NCI-H82 treated with DMSO at 0.1 percent for 48 hours (cell line): ENCODE measurements around the gene MRPL10.
"Not testable (repeated sequence)": the region's sequence is repeated elsewhere in the genome, so short reads cannot be mapped to it uniquely, and the experiment has no call there.

Experiments
- DNase-seq: peaks from one replicate; lab custom pipeline; 2025; ENCODE audit not compliant: unreplicated experiment; lab: John Stamatoyannopoulos, UW

MRPL10 gene

GRCh38 chr17:47792979-47793378, 38.4 kb downstream of the MRPL10 start:
- DNase-seq = no peak

- no peak for DNase-seq
These were observed 38.9 kb downstream of the MRPL10 start for GRCh38 chr17:47792457-47792856.

- no peak for DNase-seq
These were observed 40.3 kb downstream of the MRPL10 start for GRCh38 chr17:47791025-47791424.

- peak; percentile 27 for DNase-seq
These were observed 41.5 kb downstream of the MRPL10 start for GRCh38 chr17:47789611-47790561.

GRCh38 chr17:47785538-47786123, 45.7 kb downstream of the MRPL10 start:
- no peak for DNase-seq

GRCh38 chr17:47781397-47781796, 49.9 kb downstream of the MRPL10 start:
- no peak for DNase-seq

GRCh38 chr17:47778184-47778635, 53.1 kb downstream of the MRPL10 start:
- no peak for DNase-seq

GRCh38 chr17:47776330-47777197, 54.8 kb downstream of the MRPL10 start:
- peak; percentile 20 for DNase-seq

- DNase-seq = no peak
These were observed 56.3 kb downstream of the MRPL10 start for GRCh38 chr17:47774987-47775580.

GRCh38 chr17:47774331-47774730, 57.0 kb downstream of the MRPL10 start:
- no peak for DNase-seq

- DNase-seq = not testable (repeated sequence)
These were observed 57.7 kb downstream of the MRPL10 start for GRCh38 chr17:47773649-47774048.
